ENCODE data around the gene SLC16A10.
"Not testable (repeated sequence)": the region's sequence is repeated elsewhere in the genome, so short reads cannot be mapped to it uniquely, and the experiment has no call there.

The SLC16A10 gene

GRCh38 chr6:111230351-111231089 lies 143.2 kb downstream of the SLC16A10 start:
- no peak overlapping the region for H3K4me3 Mint-ChIP-seq
- ATAC-seq = no peak
- no peak overlapping the region for H3K27ac Mint-ChIP-seq
- DNase-seq (ENCODE audit: low spot score in 2 of 2) = no peak
- no peaks in the 10 kb centered on the region for H3K4me1 Mint-ChIP-seq
- H3K36me3 Mint-ChIP-seq = no peaks in the 10 kb centered on the region
- H3K9me3 Mint-ChIP-seq = no peaks in the 10 kb centered on the region

- no peak for ATAC-seq
These were observed 143.8 kb downstream of the SLC16A10 start for GRCh38 chr6:111231090-111231459.

GRCh38 chr6:111237852-111238251 lies 150.5 kb downstream of the SLC16A10 start:
- ATAC-seq (no peak), DNase-seq (ENCODE audit: low spot score in 2 of 2) (no peak)
- Mint-ChIP-seq H3K36me3 (no peaks in the 10 kb centered on the region), H3K4me3 (no peak overlapping the region), H3K9me3 (no peaks in the 10 kb centered on the region), H3K27ac (no peak overlapping the region), H3K4me1 (no peaks in the 10 kb centered on the region)

More at GRCh38 chr6:111231090-111231459, 143.8 kb downstream of the SLC16A10 start:
- no peak overlapping the region for H3K27ac Mint-ChIP-seq
- H3K9me3 Mint-ChIP-seq = no peaks in the 10 kb centered on the region
- no peak overlapping the region for H3K4me3 Mint-ChIP-seq
- no peak for DNase-seq (ENCODE audit: low spot score in 2 of 2)
- no peaks in the 10 kb centered on the region for H3K36me3 Mint-ChIP-seq
- no peaks in the 10 kb centered on the region for H3K4me1 Mint-ChIP-seq

- H3K4me1 Mint-ChIP-seq = no peaks in the 10 kb centered on the region
- no peak for DNase-seq (ENCODE audit: low spot score in 2 of 2)
These were observed 151.3 kb downstream of the SLC16A10 start for GRCh38 chr6:111238464-111239119.

GRCh38 chr6:111239461-111239860 lies 152.2 kb downstream of the SLC16A10 start:
- no peak overlapping the region for H3K27ac Mint-ChIP-seq
- H3K9me3 Mint-ChIP-seq = no peaks in the 10 kb centered on the region
- H3K4me3 Mint-ChIP-seq = no peak overlapping the region
- no peaks in the 10 kb centered on the region for H3K4me1 Mint-ChIP-seq
- DNase-seq (ENCODE audit: low spot score in 2 of 2) (no peak), ATAC-seq (no peak)
- H3K36me3 Mint-ChIP-seq = no peaks in the 10 kb centered on the region

More at GRCh38 chr6:111238464-111239119, 151.3 kb downstream of the SLC16A10 start:
- Mint-ChIP-seq H3K36me3 (no peaks in the 10 kb centered on the region), H3K9me3 (no peaks in the 10 kb centered on the region), H3K4me3 (no peak overlapping the region), H3K27ac (no peak overlapping the region)
- no peak for ATAC-seq

GRCh38 chr6:111242452-111242851 lies 155.1 kb downstream of the SLC16A10 start:
- no peak for ATAC-seq
- no peaks in the 10 kb centered on the region for H3K9me3 Mint-ChIP-seq
- no peak for DNase-seq (ENCODE audit: low spot score in 2 of 2)
- H3K4me1 Mint-ChIP-seq = no peaks in the 10 kb centered on the region
- no peak overlapping the region for H3K27ac Mint-ChIP-seq
- no peak overlapping the region for H3K4me3 Mint-ChIP-seq
- no peaks in the 10 kb centered on the region for H3K36me3 Mint-ChIP-seq

GRCh38 chr6:111243095-111243494 lies 155.8 kb downstream of the SLC16A10 start:
- H3K27ac Mint-ChIP-seq = no peak overlapping the region
- no peaks in the 10 kb centered on the region for H3K36me3 Mint-ChIP-seq
- ATAC-seq (no peak), DNase-seq (ENCODE audit: low spot score in 2 of 2) (no peak)
- H3K4me1 Mint-ChIP-seq = no peaks in the 10 kb centered on the region
- no peak overlapping the region for H3K4me3 Mint-ChIP-seq
- H3K9me3 Mint-ChIP-seq = no peaks in the 10 kb centered on the region

- no peak overlapping the region for H3K27ac Mint-ChIP-seq
- H3K4me3 Mint-ChIP-seq = no peak overlapping the region
These were observed 161.5 kb downstream of the SLC16A10 start for GRCh38 chr6:111248789-111249188.

GRCh38 chr6:111250791-111251354 lies 163.6 kb downstream of the SLC16A10 start:
- Mint-ChIP-seq H3K9me3 (no peaks in the 10 kb centered on the region), H3K27ac (no peak overlapping the region), H3K4me3 (no peak overlapping the region), H3K4me1 (no peaks in the 10 kb centered on the region), H3K36me3 (no peaks in the 10 kb centered on the region)
- ATAC-seq (no peak), DNase-seq (ENCODE audit: low spot score in 2 of 2) (no peak)

More at GRCh38 chr6:111248789-111249188, 161.5 kb downstream of the SLC16A10 start:
- Mint-ChIP-seq H3K4me1 (no peaks in the 10 kb centered on the region), H3K36me3 (no peaks in the 10 kb centered on the region), H3K9me3 (no peaks in the 10 kb centered on the region)
- ATAC-seq (no peak), DNase-seq (ENCODE audit: low spot score in 2 of 2) (no peak)

GRCh38 chr6:111252726-111253125 lies 165.4 kb downstream of the SLC16A10 start:
- H3K4me3 Mint-ChIP-seq = no peak overlapping the region
- no peaks in the 10 kb centered on the region for H3K4me1 Mint-ChIP-seq
- DNase-seq (ENCODE audit: low spot score in 2 of 2) = no peak
- no peaks in the 10 kb centered on the region for H3K36me3 Mint-ChIP-seq
- no peak for ATAC-seq
- H3K9me3 Mint-ChIP-seq = no peaks in the 10 kb centered on the region
- no peak overlapping the region for H3K27ac Mint-ChIP-seq

- DNase-seq (ENCODE audit: low spot score in 2 of 2) (no peak), ATAC-seq (no peak)
- H3K4me1 Mint-ChIP-seq = peaks cover 6% of the 10 kb centered on the region
- no peak overlapping the region for H3K4me3 Mint-ChIP-seq
- H3K36me3 Mint-ChIP-seq = peaks cover 5% of the 10 kb centered on the region
- H3K9me3 Mint-ChIP-seq = no peaks in the 10 kb centered on the region
- no peak overlapping the region for H3K27ac Mint-ChIP-seq
These were observed 166.9 kb downstream of the SLC16A10 start for GRCh38 chr6:111254004-111254778.

- peaks cover 6% of the 10 kb centered on the region for H3K4me1 Mint-ChIP-seq
- H3K9me3 Mint-ChIP-seq = no peaks in the 10 kb centered on the region
- ATAC-seq = no peak
- DNase-seq (ENCODE audit: low spot score in 2 of 2) = no peak
- no peak overlapping the region for H3K27ac Mint-ChIP-seq
- H3K4me3 Mint-ChIP-seq = no peak overlapping the region
- H3K36me3 Mint-ChIP-seq = peaks cover 10% of the 10 kb centered on the region
These were observed 167.5 kb downstream of the SLC16A10 start for GRCh38 chr6:111254779-111255166.

- not testable (repeated sequence) for H3K27ac Mint-ChIP-seq; H3K9me3 Mint-ChIP-seq; H3K4me3 Mint-ChIP-seq; ATAC-seq; DNase-seq (ENCODE audit: low spot score in 2 of 2)
- Mint-ChIP-seq H3K36me3 (peaks cover 18% of the 10 kb centered on the region), H3K4me1 (peaks cover 14% of the 10 kb centered on the region)
These were observed 168.5 kb downstream of the SLC16A10 start for GRCh38 chr6:111255838-111256237.

- Mint-ChIP-seq H3K27ac (no peak overlapping the region), H3K9me3 (no peaks in the 10 kb centered on the region), H3K36me3 (peaks cover 18% of the 10 kb centered on the region), H3K4me1 (peaks cover 18% of the 10 kb centered on the region), H3K4me3 (no peak overlapping the region)
- DNase-seq (ENCODE audit: low spot score in 2 of 2) = no peak
- ATAC-seq = no peak
These were observed 169.3 kb downstream of the SLC16A10 start for GRCh38 chr6:111256646-111257045.

GRCh38 chr6:111258010-111258409 lies 170.7 kb downstream of the SLC16A10 start:
- Mint-ChIP-seq H3K27ac (no peak overlapping the region), H3K9me3 (no peaks in the 10 kb centered on the region), H3K36me3 (peaks cover 24% of the 10 kb centered on the region), H3K4me1 (peaks cover 24% of the 10 kb centered on the region), H3K4me3 (no peak overlapping the region)
- ATAC-seq (no peak), DNase-seq (ENCODE audit: low spot score in 2 of 2) (no peak)

Data from stimulated activated effector memory CD8-positive, alpha-beta T cell treated with anti-CD3 and anti-CD28 coated beads, Interleukin-12 subunit alpha, Interleukin-12 subunit beta, amount 100 ng/mL, for 72 hours (primary cell).